OCI-LY1 (cell line): ENCODE data around the gene APBB1IP.

Experiments
- EZH2 ChIP-seq: fragments of 200-600 bp; sonication (generic), shearing (Covaris generic); IDR thresholded peaks from 2 replicates; pipeline ENCODE4 v1.8.0; 2017; ENCODE audit warnings: borderline replicate concordance, mixed run types, mild to moderate bottlenecking, antibody characterized with exemption, low read length, moderate library complexity, mixed read lengths
- TF ChIP-seq, protein P1 (sequence below): fragments of 200-600 bp; sonication (generic), shearing (Covaris generic); IDR thresholded peaks from 2 replicates; pipeline ENCODE4 v1.5.1; 2017; ENCODE audit warnings: mild to moderate bottlenecking, antibody characterized with exemption, low read length, moderate library complexity, mixed read lengths

DNA sequence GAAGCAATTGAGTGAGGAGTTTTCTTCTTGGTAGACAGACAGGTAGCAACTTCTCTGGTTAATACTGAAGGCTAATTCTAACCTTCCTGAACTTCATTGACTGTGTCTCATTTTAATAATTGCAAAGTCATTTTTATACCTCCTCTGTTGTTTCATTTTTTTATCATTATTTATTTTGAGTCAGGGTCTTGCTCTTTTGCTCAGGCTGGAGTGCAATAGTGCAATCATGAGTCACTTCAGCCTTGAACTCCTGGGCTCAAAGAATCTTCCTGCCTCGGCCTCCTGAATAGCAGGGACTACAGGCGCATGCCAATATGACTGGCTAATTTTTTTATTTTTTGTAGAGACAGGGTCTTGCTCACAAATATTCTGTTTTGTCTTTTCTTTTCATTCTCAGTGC, 45.4 kb downstream of the APBB1IP start:
- TF ChIP-seq, protein P1, sequence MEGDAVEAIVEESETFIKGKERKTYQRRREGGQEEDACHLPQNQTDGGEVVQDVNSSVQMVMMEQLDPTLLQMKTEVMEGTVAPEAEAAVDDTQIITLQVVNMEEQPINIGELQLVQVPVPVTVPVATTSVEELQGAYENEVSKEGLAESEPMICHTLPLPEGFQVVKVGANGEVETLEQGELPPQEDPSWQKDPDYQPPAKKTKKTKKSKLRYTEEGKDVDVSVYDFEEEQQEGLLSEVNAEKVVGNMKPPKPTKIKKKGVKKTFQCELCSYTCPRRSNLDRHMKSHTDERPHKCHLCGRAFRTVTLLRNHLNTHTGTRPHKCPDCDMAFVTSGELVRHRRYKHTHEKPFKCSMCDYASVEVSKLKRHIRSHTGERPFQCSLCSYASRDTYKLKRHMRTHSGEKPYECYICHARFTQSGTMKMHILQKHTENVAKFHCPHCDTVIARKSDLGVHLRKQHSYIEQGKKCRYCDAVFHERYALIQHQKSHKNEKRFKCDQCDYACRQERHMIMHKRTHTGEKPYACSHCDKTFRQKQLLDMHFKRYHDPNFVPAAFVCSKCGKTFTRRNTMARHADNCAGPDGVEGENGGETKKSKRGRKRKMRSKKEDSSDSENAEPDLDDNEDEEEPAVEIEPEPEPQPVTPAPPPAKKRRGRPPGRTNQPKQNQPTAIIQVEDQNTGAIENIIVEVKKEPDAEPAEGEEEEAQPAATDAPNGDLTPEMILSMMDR = no peak
- TF ChIP-seq EZH2 = no peak
